A549 (cell line): Measurements from ENCODE around the gene SNX15. TPM values are rescaled to one million over a fixed set of nuclear protein-coding genes. Genes with fewer than 3 reads are reported as not detected.

Experiments
- ATAC-seq, 2 experiments: fragments of 200-7000 bp in 1 of 2; fragments of >200 bp in 1 of 2; cut with Nextera tagmentation in 1 of 2; cut with Tn5 transposase in 1 of 2; 3 replicates each; pipeline versions ENCODE4 v1.8.0 to v1.9.1; 2018 to 2020; ENCODE audit warnings: mild to moderate bottlenecking in 1 of 2, moderate library complexity in 1 of 2
- CTCF ChIA-PET: fragments of 300-600 bp; sonication (Branson Sonifier 250); formaldehyde crosslinking; extraction: SDS; loops from one replicate; lab custom pipeline; 2021; ENCODE audit warnings: antibody characterized with exemption, inconsistent platforms; lab: Yijun Ruan, JAX
- POLR2A ChIA-PET: fragments of 350-600 bp; formaldehyde crosslinking; extraction: SDS; loops from one replicate; lab custom pipeline; 2021; ENCODE audit warnings: antibody characterized with exemption, inconsistent platforms; lab: Yijun Ruan, JAX
- DNase-seq, 2 experiments: peaks; one replicate each; pipeline versions ENCODE4 v3.0.0 to v3.0.0-alpha.2; 2011 to 2016; ENCODE audit warnings: low read depth in 1 of 2, low spot score in 1 of 2
- FAIRE-seq: peaks from 2 replicates; lab custom pipeline; 2011; peaks lifted over from hg19 to GRCh38; lab: Jason Lieb, UNC
- H3K27ac ChIP-seq, 2 experiments: fragments of >200 bp; sonication (Bioruptor Twin); formaldehyde crosslinking; 3 replicates each; pipeline ENCODE4 v1.5.1; 2016 to 2017
- H3K4me1 ChIP-seq: fragments of >200 bp; sonication (Bioruptor Twin); formaldehyde crosslinking; 3 replicates; pipeline ENCODE4 v1.6.1; 2016
- H3K4me2 ChIP-seq: fragments of >200 bp; sonication (Bioruptor Twin); formaldehyde crosslinking; 3 replicates; pipeline ENCODE4 v1.6.1; 2016
- H3K4me3 ChIP-seq: fragments of >200 bp; sonication (Bioruptor Twin); formaldehyde crosslinking; 3 replicates; pipeline ENCODE4 v1.5.1; 2016
- H3K9me3 ChIP-seq: fragments of >200 bp; sonication (Bioruptor Twin); formaldehyde crosslinking; 3 replicates; pipeline ENCODE4 v1.6.1; 2016
- BHLHE40 ChIP-seq: IDR thresholded peaks from 2 replicates; pipeline ENCODE4 v1.6.1; 2012; ENCODE audit warnings: low read depth, low read length, inconsistent platforms
- CBX2 ChIP-seq: fragments of 200-600 bp; sonication (generic); IDR thresholded peaks from 2 replicates; pipeline ENCODE4 v1.6.1; 2016; ENCODE audit warnings: low read depth, mild to moderate bottlenecking, borderline replicate concordance
- CEBPB ChIP-seq, 2 experiments: fragments of >200 bp in 1 of 2; sonication (Bioruptor Twin) in 1 of 2; formaldehyde crosslinking in 1 of 2; IDR thresholded peaks; 2 replicates each; pipeline ENCODE4 v1.6.1; 2012 to 2016
- CHD2 ChIP-seq: fragments of 150-350 bp; IDR thresholded peaks from 2 replicates; pipeline ENCODE4 v1.6.1; 2014; ENCODE audit warnings: low read length; ENCODE audit not compliant: partially characterized antibody
- CHD4 ChIP-seq: fragments of 200-600 bp; sonication (generic); IDR thresholded peaks from 2 replicates; pipeline ENCODE4 v1.6.1; 2016; ENCODE audit warnings: antibody characterized with exemption, mild to moderate bottlenecking, borderline replicate concordance
- EHF ChIP-seq: fragments of 250-450 bp; sonication (Bioruptor Pico); IDR thresholded peaks from 2 replicates; pipeline ENCODE4 v1.5.0; 2020; ENCODE audit warnings: mild to moderate bottlenecking
- EP300 ChIP-seq, 2 experiments: fragments of >200 bp; sonication (Bioruptor Twin); formaldehyde crosslinking; IDR thresholded peaks; 2 replicates in 1 of 2; 3 replicates in 1 of 2; pipeline ENCODE4 v1.6.1; 2016 to 2017
- ESRRA ChIP-seq: fragments of 150-350 bp; IDR thresholded peaks from 2 replicates; pipeline ENCODE4 v1.6.1; 2014; ENCODE audit warnings: mild to moderate bottlenecking, low read length, borderline replicate concordance
- FOXS1 ChIP-seq: fragments of 250-450 bp; sonication (Bioruptor Pico); IDR thresholded peaks from 2 replicates; pipeline ENCODE4 v1.5.0; 2020; ENCODE audit warnings: mild to moderate bottlenecking, moderate library complexity
- HEYL ChIP-seq: fragments of 250-450 bp; sonication (Bioruptor Pico); IDR thresholded peaks from 2 replicates; pipeline ENCODE4 v1.8.0; 2021; ENCODE audit warnings: mild to moderate bottlenecking, moderate library complexity
- HOXA7 ChIP-seq: fragments of 250-450 bp; sonication (Bioruptor Pico); IDR thresholded peaks from 2 replicates; pipeline ENCODE4 v1.5.0; 2020; ENCODE audit warnings: mild to moderate bottlenecking, moderate library complexity
- KDM5A ChIP-seq: fragments of 200-600 bp; sonication (generic); IDR thresholded peaks from 2 replicates; pipeline ENCODE4 v1.6.1; 2016; ENCODE audit warnings: antibody characterized with exemption, mild to moderate bottlenecking
- MAFK ChIP-seq: fragments of 450-650 bp; IDR thresholded peaks from 2 replicates; pipeline ENCODE4 v1.6.1; 2014; ENCODE audit not compliant: partially characterized antibody
- MYC ChIP-seq: IDR thresholded peaks from 2 replicates; pipeline ENCODE4 v1.6.1; 2012; ENCODE audit warnings: mild to moderate bottlenecking, inconsistent platforms, low read length, improper control_type of control experiment, borderline replicate concordance
- NFE2L2 ChIP-seq: fragments of 150-350 bp; conservative IDR thresholded peaks from 2 replicates; pipeline ENCODE4 v1.6.1; 2014; ENCODE audit warnings: low read length
- NPAS2 ChIP-seq: fragments of 250-450 bp; sonication (Bioruptor Pico); IDR thresholded peaks from 2 replicates; pipeline ENCODE4 v1.8.0; 2022; ENCODE audit warnings: mild to moderate bottlenecking, moderate library complexity, borderline replicate concordance
- NR3C1 ChIP-seq: fragments of >200 bp; sonication (Bioruptor Twin); formaldehyde crosslinking; IDR thresholded peaks from 3 replicates; pipeline ENCODE4 v1.6.1; 2017
- PHF8 ChIP-seq: fragments of 200-600 bp; sonication (generic); IDR thresholded peaks from 2 replicates; pipeline ENCODE4 v1.6.1; 2016; ENCODE audit warnings: low read depth, mild to moderate bottlenecking, antibody characterized with exemption, moderate library complexity, borderline replicate concordance
- RARB ChIP-seq: fragments of 250-450 bp; sonication (Bioruptor Pico); IDR thresholded peaks from 2 replicates; pipeline ENCODE4 v1.8.0; 2021; ENCODE audit warnings: mild to moderate bottlenecking, moderate library complexity
- RCOR1 ChIP-seq: fragments of 150-350 bp; IDR thresholded peaks from 2 replicates; pipeline ENCODE4 v1.6.1; 2014; ENCODE audit warnings: antibody characterized with exemption, low read length, low read depth
- SREBF2 ChIP-seq: fragments of 450-650 bp; IDR thresholded peaks from 2 replicates; pipeline ENCODE4 v1.6.1; 2014; ENCODE audit warnings: mild to moderate bottlenecking, moderate library complexity
- TFCP2L1 ChIP-seq: fragments of 250-450 bp; sonication (Bioruptor Pico); IDR thresholded peaks from 2 replicates; pipeline ENCODE4 v1.5.0; 2021; ENCODE audit warnings: mild to moderate bottlenecking
- TP53 ChIP-seq: fragments of 250-450 bp; sonication (Bioruptor Pico); IDR thresholded peaks from 2 replicates; pipeline ENCODE4 v1.5.0; 2021; ENCODE audit warnings: mild to moderate bottlenecking, moderate library complexity
- ZNF302 ChIP-seq: fragments of 250-450 bp; sonication (Bioruptor Pico); IDR thresholded peaks from 2 replicates; pipeline ENCODE4 v1.9.0; 2021; ENCODE audit warnings: inconsistent platforms, mild to moderate bottlenecking, moderate library complexity
- WGBS: methylation state at CpG from one replicate; pipeline ENCODE4 v1.1.6; 2017; ENCODE audit errors: missing lambda C conversion rate; 5-methylcytosine and 5-hydroxymethylcytosine counted together
- polyA plus RNA-seq, 4 experiments: library from polyadenylated mRNA; depleted of rRNA in 3 of 4; stranded (reverse); fragments of >200 nt; fragmentation: RNase III in 1 of 4; extraction: RNeasy Plus Mini Kit Qiagen cat#74134 plus additional on column Dnase treatment in 1 of 4; gene quantifications; 2 replicates in 3 of 4; 3 replicates in 1 of 4; pipeline ENCODE4 v1.2.3, GENCODE V29; 2011 to 2017
- TF ChIP-seq, protein P1 (sequence below): IDR thresholded peaks from 2 replicates; pipeline ENCODE4 v1.6.1; 2012
- TF ChIP-seq, protein P2 (sequence below): fragments of 250-450 bp; sonication (Bioruptor Pico); IDR thresholded peaks from 2 replicates; pipeline ENCODE4 v1.5.0; 2021; ENCODE audit warnings: mild to moderate bottlenecking, moderate library complexity, borderline replicate concordance
- TF ChIP-seq, protein P3 (sequence below): fragments of >200 bp; sonication (Bioruptor Twin); formaldehyde crosslinking; IDR thresholded peaks from 3 replicates; pipeline ENCODE4 v1.5.1; 2016
- TF ChIP-seq, protein P4 (sequence below): fragments of 450-650 bp; IDR thresholded peaks from 2 replicates; pipeline ENCODE4 v1.6.1; 2014; ENCODE audit warnings: antibody characterized with exemption
- TF ChIP-seq, protein P5 (sequence below): fragments of >200 bp; sonication (Bioruptor Twin); formaldehyde crosslinking; IDR thresholded peaks from 2 replicates; pipeline ENCODE4 v1.6.1; 2016

Gene SNX15
- polyA plus RNA-seq, 2 of the 4 experiments (the other 2 are of a cell fraction): 13.4 to 17.0 TPM

DNA sequence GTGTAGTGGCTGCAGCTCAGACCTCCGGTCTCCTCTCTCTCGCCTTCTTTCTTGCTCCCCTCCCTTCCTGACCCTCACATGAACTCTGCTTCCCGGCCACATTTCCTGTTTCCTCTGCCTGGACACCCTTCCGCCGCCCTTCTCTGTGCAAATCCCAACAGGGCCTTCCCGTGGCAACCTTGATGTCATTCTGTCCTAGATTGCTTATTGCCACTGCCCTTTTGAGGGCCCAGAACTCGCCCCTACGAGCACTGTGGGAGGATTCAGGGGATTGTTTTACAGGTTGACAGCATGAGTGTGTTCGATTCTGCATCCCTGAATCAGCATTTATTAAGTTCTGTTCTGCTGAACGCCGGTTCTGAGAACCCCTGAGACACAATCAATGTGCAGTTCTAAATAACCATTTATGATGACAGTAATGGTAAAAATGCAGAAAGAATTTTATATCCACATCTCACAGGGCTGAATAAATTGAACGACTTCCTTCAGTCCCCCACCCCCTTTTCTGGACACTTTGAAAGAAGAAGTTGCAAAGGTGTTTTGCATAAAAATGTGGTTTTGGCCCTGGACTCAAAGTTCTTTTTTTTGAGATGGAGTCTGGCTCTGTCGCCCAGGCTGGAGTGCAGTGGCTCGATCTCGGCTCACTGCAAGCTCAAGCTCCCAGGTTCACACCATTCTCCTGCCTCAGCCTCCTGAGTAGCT, 36.9 kb upstream of the SNX15 start:
- H3K9me3 ChIP-seq: no peaks in the 10 kb centered on the region
- no peak overlapping the region for H3K4me2 ChIP-seq
- POLR2A ChIA-PET: no interaction called here
- FAIRE-seq: no peak
- no peak overlapping the region for H3K27ac ChIP-seq
- 66% methylated on average over 15 of the region's 15 CpGs for WGBS
- CTCF ChIA-PET: interaction anchor here (1.5 to 1.7 kb wide), 2 partner anchors 13 to 96 kb away, joined by 4 to 6 read pairs; no protein-coding TSS in a partner anchor
- no peak overlapping the region for H3K4me3 ChIP-seq
- no peaks in the 10 kb centered on the region for H3K4me1 ChIP-seq
- TF ChIP-seq HOXA7 (no peak), MAFK (peak; percentile 65)
- DNase-seq: no peak
- no peak for ATAC-seq

DNA sequence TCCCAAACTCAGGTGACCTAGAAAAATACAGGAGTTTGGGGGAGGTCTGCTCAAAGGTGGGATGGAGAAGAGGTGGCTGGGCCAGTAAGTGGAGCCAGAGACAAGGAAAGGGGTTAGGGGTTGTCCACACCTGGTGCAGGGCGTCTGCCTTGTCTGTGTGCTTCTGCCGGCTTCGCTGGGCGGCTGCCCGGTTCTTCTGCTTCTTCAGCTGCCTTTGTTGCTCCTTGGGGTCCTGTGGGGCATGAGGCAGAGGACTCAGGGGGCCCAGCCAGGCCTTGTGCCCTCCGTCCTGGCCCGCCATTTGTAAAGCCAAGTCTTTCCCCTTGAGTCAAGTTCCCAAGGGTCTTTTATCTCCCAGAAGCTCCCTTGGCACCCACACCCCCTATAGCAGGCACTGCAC, 32.9 kb upstream of the SNX15 start:
- FAIRE-seq (no peak), ATAC-seq (no peak), DNase-seq (no peak)
- no peak overlapping the region for H3K4me3 ChIP-seq
- WGBS: 81% methylated on average over 7 of the region's 7 CpGs
- peaks cover 25% of the 10 kb centered on the region for H3K4me1 ChIP-seq
- ChIA-PET POLR2A (no interaction called here), CTCF (interaction anchor here (0.9 to 6.4 kb wide), 4 partner anchors 10 to 68 kb away, joined by 3 to 47 read pairs (median 10); partner anchors contain the start of gene ARL2)
- H3K27ac ChIP-seq: no peak overlapping the region
- H3K4me2 ChIP-seq: no peak overlapping the region
- TF ChIP-seq CBX2 (no peak), NFE2L2 (no peak), BHLHE40 (no peak), CHD2 (no peak), CEBPB (IDR thresholded peaks at IDR 0.05) (no peak), EP300 (IDR thresholded peaks at IDR 0.05) (no peak), MAFK (no peak), HEYL (no peak), CHD4 (no peak), ESRRA (no peak), TP53 (no peak)
- TF ChIP-seq, protein P1, sequence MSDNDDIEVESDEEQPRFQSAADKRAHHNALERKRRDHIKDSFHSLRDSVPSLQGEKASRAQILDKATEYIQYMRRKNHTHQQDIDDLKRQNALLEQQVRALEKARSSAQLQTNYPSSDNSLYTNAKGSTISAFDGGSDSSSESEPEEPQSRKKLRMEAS: no peak
- TF ChIP-seq, protein P2, sequence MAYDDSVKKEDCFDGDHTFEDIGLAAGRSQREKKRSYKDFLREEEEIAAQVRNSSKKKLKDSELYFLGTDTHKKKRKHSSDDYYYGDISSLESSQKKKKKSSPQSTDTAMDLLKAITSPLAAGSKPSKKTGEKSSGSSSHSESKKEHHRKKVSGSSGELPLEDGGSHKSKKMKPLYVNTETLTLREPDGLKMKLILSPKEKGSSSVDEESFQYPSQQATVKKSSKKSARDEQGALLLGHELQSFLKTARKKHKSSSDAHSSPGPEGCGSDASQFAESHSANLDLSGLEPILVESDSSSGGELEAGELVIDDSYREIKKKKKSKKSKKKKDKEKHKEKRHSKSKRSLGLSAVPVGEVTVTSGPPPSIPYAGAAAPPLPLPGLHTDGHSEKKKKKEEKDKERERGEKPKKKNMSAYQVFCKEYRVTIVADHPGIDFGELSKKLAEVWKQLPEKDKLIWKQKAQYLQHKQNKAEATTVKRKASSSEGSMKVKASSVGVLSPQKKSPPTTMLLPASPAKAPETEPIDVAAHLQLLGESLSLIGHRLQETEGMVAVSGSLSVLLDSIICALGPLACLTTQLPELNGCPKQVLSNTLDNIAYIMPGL (CRISPR knock-in tag): no peak
- no peaks in the 10 kb centered on the region for H3K9me3 ChIP-seq

DNA sequence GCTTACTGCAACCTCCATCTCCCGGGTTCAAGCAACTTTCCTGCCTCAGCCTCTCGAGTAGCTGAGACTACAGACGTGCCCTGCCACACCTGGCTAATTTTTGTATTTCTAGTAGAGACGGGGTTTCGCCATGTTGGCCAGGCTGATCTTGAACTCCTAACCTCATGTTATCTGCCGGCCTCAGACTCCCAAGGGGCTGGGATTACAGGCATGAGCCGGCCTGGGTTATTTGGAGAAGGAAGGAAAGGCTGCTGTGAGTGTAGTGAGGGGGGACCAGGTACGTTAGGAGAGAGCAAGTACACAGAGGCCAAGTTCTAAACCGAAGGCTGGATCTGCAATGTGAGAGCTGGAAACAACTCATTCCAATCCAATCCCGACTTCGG, 30.9 kb upstream of the SNX15 start:
- ChIA-PET CTCF (interaction anchor here (0.6 to 6.4 kb wide), 33 partner anchors 9 to 201 kb away, joined by 3 to 47 read pairs (median 4); partner anchors contain the start of genes ARL2, PPP2R5B and ZNHIT2), POLR2A (interaction anchor here (0.9 to 1.7 kb wide), 3 partner anchors 10 to 148 kb away, joined by 3 to 10 read pairs (median 4); partner anchors contain the start of gene ARL2)
- Histone ChIP-seq H3K4me3 (no peak overlapping the region), H3K4me1 (peaks cover 29% of the 10 kb centered on the region), H3K27ac (peak overlapping the region; percentile 56 to 73; a peak in 5 of 6 replicates), H3K9me3 (no peaks in the 10 kb centered on the region), H3K4me2 (peak overlapping the region; percentile 63)
- TF ChIP-seq, protein P3, sequence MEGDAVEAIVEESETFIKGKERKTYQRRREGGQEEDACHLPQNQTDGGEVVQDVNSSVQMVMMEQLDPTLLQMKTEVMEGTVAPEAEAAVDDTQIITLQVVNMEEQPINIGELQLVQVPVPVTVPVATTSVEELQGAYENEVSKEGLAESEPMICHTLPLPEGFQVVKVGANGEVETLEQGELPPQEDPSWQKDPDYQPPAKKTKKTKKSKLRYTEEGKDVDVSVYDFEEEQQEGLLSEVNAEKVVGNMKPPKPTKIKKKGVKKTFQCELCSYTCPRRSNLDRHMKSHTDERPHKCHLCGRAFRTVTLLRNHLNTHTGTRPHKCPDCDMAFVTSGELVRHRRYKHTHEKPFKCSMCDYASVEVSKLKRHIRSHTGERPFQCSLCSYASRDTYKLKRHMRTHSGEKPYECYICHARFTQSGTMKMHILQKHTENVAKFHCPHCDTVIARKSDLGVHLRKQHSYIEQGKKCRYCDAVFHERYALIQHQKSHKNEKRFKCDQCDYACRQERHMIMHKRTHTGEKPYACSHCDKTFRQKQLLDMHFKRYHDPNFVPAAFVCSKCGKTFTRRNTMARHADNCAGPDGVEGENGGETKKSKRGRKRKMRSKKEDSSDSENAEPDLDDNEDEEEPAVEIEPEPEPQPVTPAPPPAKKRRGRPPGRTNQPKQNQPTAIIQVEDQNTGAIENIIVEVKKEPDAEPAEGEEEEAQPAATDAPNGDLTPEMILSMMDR: no peak
- no peak for TF ChIP-seq CBX2
- TF ChIP-seq, protein P4, sequence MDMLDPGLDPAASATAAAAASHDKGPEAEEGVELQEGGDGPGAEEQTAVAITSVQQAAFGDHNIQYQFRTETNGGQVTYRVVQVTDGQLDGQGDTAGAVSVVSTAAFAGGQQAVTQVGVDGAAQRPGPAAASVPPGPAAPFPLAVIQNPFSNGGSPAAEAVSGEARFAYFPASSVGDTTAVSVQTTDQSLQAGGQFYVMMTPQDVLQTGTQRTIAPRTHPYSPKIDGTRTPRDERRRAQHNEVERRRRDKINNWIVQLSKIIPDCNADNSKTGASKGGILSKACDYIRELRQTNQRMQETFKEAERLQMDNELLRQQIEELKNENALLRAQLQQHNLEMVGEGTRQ: no peak
- TF ChIP-seq SREBF2: no peak
- TF ChIP-seq KDM5A: no peak
- TF ChIP-seq NR3C1: no peak
- TF ChIP-seq, protein P1: no peak
- TF ChIP-seq, protein P5, sequence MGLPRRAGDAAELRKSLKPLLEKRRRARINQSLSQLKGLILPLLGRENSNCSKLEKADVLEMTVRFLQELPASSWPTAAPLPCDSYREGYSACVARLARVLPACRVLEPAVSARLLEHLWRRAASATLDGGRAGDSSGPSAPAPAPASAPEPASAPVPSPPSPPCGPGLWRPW: no peak
- TF ChIP-seq NPAS2 (CRISPR knock-in tag): no peak
- TF ChIP-seq ZNF302 (CRISPR knock-in tag): no peak
- no peak for TF ChIP-seq FOXS1
- no peak for TF ChIP-seq TFCP2L1 (CRISPR knock-in tag)
- TF ChIP-seq MYC: no peak
- TF ChIP-seq CHD2: no peak
- TF ChIP-seq RARB (CRISPR knock-in tag): no peak
- no peak for TF ChIP-seq EHF (CRISPR knock-in tag)
- no peak for TF ChIP-seq RCOR1
- no peak for TF ChIP-seq PHF8
- DNase-seq (no peak), ATAC-seq (no peak), FAIRE-seq (no peak)
- WGBS: 67% methylated on average over 11 of the region's 11 CpGs
